Muscle layer of duodenum (tissue), 2 donors: ENCODE measurements around the gene TSPAN5.
"Not testable (repeated sequence)": the region's sequence is repeated elsewhere in the genome, so short reads cannot be mapped to it uniquely, and the experiment has no call there.

Experiments used
- H3K27ac ChIP-seq: one replicate; pipeline ENCODE4 v1.7.0; 2013; ENCODE audit warnings: mild to moderate bottlenecking, low read length
- H3K27me3 ChIP-seq: one replicate; pipeline ENCODE4 v1.7.0; 2013; ENCODE audit warnings: low read depth, mild to moderate bottlenecking, control low read depth, low read length
- H3K36me3 ChIP-seq, 2 donors: one replicate each; pipeline ENCODE4 v1.7.0; 2013; ENCODE audit warnings: low read length in 2 of 2, control low read depth in 1 of 2, mild to moderate bottlenecking in 1 of 2; ENCODE audit not compliant: insufficient read depth in 2 of 2, control insufficient read depth in 1 of 2
- H3K4me1 ChIP-seq, 2 donors: one replicate each; pipeline ENCODE4 v1.7.0; 2013; ENCODE audit warnings: low read length in 2 of 2, mild to moderate bottlenecking in 2 of 2, control low read depth in 1 of 2, moderate library complexity in 1 of 2; ENCODE audit not compliant: insufficient read depth in 2 of 2, control insufficient read depth in 1 of 2
- H3K4me3 ChIP-seq, 2 donors: one replicate each; pipeline ENCODE4 v1.7.0; 2013; ENCODE audit warnings: low read length in 2 of 2, low read depth in 1 of 2, mild to moderate bottlenecking in 1 of 2
- H3K9me3 ChIP-seq, 2 donors: one replicate each; pipeline ENCODE4 v1.7.0; 2013; ENCODE audit warnings: low read length in 2 of 2, control low read depth in 1 of 2, mild to moderate bottlenecking in 1 of 2; ENCODE audit not compliant: control insufficient read depth in 1 of 2
- donor health status: healthy.

The TSPAN5 gene

DNA sequence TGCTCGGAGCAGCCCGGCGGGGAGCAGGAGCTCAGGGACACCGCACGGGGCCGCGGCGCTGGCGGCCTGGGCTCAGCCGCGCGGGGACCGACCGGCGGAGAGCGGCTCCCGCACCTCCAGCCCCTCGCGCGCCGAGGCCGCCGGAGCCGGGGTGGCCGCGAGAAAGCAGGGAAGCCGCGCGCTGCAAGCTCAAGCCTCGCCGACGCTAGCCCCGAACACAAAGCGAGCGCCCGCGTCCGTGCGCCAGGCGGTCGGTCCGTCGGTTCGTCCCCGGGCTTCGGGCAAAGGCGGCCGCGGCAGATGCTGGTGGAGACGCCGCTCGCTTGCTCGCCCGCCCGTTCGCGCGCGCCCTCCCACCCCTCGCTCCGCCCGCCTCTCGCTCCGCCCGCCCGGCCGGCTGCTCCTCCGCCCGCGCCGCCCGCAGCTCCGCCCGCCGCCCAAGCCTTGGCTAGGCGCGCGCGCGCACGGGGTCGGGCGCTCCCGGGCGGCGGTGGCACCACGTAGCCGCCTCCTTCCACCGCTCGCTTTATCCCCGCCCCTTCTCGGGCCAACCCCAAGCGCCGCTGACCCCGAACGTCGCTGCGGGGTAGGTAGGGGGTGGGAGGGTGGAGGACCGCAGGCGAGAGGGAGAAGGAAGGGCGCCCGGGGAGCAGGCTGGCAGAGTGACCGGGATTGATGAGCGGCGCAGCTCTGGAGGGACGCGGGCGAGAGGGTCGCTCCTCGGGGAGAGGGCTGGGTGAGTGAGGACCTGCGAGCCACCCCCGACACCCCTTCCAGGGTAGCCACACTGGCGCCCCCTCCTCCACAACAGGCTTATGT, at the start of gene TSPAN5:
TSS of gene TSPAN5 (minus strand) at position 325 of the 819 bp plus-strand sequence.
- peak within 1 kb of the TSS; percentile 87 to 92 for H3K4me3 ChIP-seq
- H3K4me1 ChIP-seq = peaks cover 5 to 32% of the 10 kb centered on the region in 2 donors
- H3K27ac ChIP-seq = no peak within 1 kb of the TSS
- no peaks in the 10 kb centered on the region for H3K27me3 ChIP-seq
- H3K36me3 ChIP-seq = peaks cover 0 to 5% of the 10 kb centered on the region in 2 donors
- no peaks in the 10 kb centered on the region for H3K9me3 ChIP-seq

DNA sequence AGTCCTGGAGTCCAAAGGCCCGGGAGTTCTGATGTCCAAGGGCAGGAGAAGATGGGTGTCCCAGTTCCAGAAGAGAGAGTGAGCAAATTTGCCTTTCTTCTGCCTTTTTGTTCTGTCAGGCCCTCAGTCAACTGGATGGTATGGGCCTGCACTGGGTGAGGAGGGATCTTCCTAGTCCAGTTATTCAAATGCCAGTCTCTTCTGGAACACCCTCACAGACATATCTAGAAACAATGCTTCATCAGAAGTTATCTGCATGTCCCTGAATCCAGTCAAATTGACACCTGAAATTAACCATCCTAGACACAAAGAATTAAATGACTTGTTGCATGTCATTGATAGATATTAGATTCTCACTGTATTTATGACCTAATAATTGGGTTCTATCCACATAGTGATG, 48.5 kb upstream of the TSPAN5 start:
- no peaks in the 10 kb centered on the region for H3K27me3 ChIP-seq
- H3K4me1 ChIP-seq = no peaks in the 10 kb centered on the region
- H3K36me3 ChIP-seq = no peaks in the 10 kb centered on the region
- no peak overlapping the region for H3K4me3 ChIP-seq
- no peak overlapping the region for H3K27ac ChIP-seq
- H3K9me3 ChIP-seq = no peaks in the 10 kb centered on the region

DNA sequence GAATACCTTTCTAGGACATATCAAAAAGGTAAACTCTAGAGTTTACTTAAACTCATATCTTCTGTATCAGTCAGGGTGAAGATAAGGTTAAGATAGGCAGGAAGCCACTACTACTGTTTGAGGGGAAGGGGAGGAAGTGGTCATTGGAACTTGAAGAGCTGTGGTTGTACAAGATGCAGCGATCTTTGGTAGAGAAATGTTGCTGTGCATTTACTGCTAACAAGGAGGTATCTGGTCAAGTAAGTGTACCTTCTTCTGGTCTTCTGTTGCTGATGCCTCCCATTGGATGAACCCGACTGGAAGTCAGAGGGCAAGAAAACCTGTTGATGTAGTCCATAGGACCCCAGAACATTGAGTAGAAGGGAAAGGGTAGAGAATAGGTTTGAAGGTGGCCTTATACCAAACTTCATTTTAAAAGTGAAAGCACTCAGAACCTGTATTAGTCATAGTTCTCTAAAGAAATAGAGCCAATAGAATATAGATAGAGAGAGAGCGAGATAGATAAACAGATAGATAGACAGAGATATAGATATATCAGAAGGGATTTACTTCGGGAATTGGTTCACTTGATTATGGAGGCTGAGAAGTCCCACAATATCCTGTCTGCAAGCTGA, 47.9 kb upstream of the TSPAN5 start:
- Histone ChIP-seq H3K4me3 (no peak overlapping the region), H3K36me3 (no peaks in the 10 kb centered on the region), H3K4me1 (no peaks in the 10 kb centered on the region), H3K9me3 (no peaks in the 10 kb centered on the region), H3K27me3 (no peaks in the 10 kb centered on the region), H3K27ac (no peak overlapping the region)

DNA sequence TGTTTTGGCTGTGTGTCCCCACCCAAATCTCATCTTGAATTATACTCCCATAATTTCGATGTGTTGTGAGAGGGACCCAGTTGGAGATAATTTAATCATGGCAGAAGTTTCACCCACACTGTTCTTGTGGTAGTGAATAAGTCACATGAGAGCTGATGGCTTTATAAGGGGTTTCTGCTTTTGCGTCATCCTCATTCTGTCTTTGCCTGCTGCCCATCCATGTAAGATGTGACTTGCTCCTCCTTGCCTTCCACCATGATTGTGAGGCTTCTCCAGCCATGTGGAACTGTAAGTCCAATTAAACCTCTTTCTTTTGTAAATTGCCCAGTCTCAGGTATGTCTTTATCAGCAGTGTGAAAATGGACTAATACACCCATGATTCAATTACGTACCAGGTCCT, 47.2 kb upstream of the TSPAN5 start:
- H3K27ac ChIP-seq, H3K36me3 ChIP-seq, H3K9me3 ChIP-seq, H3K27me3 ChIP-seq, H3K4me3 ChIP-seq, H3K4me1 ChIP-seq: not testable (repeated sequence)

DNA sequence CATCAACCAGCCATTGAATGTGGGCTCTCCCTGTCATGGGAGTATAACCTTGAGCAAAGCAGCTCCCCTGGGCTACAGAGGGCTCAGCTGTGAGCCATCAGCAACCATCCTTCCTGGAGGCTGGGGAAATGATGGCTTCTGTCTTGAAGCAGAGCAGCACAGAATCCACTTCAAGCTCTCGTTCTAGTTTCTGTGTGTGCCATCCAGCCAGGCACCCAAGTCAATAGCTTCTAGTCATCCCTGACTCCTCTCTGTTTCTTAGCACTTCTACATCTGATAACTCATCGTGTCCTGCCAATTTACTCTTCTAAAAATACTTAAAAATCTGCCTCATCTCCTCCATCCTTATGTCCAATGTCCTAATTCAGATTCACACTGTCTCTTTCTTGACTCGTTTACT, 42.2 kb upstream of the TSPAN5 start:
- Histone ChIP-seq H3K27me3 (no peaks in the 10 kb centered on the region), H3K27ac (no peak overlapping the region), H3K9me3 (no peaks in the 10 kb centered on the region), H3K36me3 (no peaks in the 10 kb centered on the region), H3K4me3 (no peak overlapping the region), H3K4me1 (no peaks in the 10 kb centered on the region)

DNA sequence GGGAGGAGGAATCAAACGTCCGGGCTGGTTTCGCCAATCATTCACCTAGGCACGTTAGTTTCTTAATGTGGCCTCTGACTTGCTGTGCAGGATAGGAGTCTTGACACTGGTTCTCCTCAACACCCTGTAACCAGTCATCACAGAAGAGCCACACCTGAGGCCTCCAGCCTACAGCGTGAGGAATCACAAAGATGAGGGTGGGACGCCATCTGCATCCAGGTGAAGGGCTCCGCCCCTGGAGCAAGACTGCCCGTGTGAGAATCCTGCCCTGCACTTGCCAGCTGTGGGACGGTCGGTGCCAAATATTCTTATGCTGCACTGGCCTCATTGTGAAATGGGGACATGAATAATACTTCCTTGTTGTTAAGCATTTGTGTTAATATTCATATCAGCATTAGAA, 35.7 kb upstream of the TSPAN5 start:
- H3K4me3 ChIP-seq = no peak overlapping the region
- H3K4me1 ChIP-seq = no peaks in the 10 kb centered on the region
- no peaks in the 10 kb centered on the region for H3K27me3 ChIP-seq
- no peaks in the 10 kb centered on the region for H3K36me3 ChIP-seq
- H3K27ac ChIP-seq = no peak overlapping the region
- H3K9me3 ChIP-seq = no peaks in the 10 kb centered on the region

DNA sequence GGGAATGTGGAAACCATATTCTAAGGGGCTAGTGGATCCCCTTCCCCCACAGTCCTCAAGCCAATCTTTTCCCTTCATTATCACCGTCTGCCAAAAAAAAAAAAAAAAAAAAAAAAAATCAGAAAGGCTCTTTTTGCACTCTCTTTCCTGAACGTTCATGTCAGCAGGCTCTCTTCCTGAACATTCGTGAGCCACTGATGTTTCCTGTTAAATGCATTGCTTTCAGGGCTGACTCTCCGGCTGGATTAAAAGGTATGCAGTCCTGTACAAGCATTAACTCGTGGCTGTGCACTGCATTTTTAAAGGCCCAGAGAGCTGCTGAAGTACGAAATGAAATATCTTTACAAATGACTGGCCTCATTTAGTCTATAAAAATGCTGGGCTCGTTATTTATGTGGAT, 34.0 kb upstream of the TSPAN5 start:
- Histone ChIP-seq H3K27ac (no peak overlapping the region), H3K4me1 (no peaks in the 10 kb centered on the region), H3K36me3 (no peaks in the 10 kb centered on the region), H3K27me3 (no peaks in the 10 kb centered on the region), H3K9me3 (no peaks in the 10 kb centered on the region), H3K4me3 (no peak overlapping the region)

DNA sequence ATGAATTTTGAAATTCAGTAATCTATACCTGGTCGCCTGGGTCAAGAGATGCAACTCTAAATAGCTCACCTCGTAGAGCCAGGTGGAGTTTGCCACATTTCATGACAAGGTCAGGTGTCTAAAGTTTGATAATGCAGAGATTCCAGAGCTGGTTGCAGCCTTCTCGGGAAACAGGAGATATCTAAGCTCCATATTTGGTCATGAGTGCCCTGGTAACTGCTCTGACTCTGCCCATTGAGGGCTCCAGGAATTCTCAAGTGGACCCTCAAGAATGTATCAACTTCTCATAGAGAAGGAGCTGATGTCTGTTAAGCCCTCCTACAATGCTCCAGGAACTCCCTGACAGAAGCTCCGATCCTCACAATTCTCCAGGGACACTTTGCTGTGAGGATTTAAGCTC, 33.2 kb upstream of the TSPAN5 start:
- H3K27ac ChIP-seq = no peak overlapping the region
- no peaks in the 10 kb centered on the region for H3K36me3 ChIP-seq
- H3K4me3 ChIP-seq = no peak overlapping the region
- H3K9me3 ChIP-seq = no peaks in the 10 kb centered on the region
- no peaks in the 10 kb centered on the region for H3K4me1 ChIP-seq
- no peaks in the 10 kb centered on the region for H3K27me3 ChIP-seq

DNA sequence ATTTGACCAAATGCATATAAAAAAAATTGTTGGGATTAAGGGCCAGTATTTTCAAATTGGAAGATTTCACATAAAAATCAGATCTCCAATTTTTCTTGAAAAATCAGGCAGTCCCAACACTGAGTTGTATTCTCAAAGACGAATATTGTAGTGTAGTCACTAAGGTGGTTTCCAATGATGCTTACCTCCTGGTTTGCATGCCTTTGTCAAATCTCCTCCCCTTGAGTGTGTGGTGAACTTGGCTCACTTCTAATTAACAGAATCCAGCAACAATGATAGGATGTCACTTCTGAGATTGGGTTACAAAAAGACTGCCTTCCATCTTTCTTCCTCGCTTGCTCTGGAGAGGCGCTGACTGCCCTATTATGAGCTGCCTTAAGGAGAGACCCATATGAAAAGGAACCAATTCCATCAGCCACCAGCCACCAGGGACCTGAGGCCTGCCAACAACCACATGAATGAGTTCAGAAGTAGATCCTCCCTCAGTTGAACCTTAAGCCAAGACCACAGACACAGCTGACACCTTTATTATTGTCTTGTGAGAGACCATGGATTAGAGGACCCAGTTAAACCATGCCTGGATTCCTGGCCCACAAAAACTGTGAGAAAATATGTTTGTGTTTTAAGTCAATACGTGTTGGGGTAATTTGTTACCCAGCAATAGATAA, 31.2 kb upstream of the TSPAN5 start:
- H3K4me3 ChIP-seq = no peak overlapping the region
- H3K36me3 ChIP-seq = no peaks in the 10 kb centered on the region
- no peaks in the 10 kb centered on the region for H3K4me1 ChIP-seq
- no peaks in the 10 kb centered on the region for H3K27me3 ChIP-seq
- no peaks in the 10 kb centered on the region for H3K9me3 ChIP-seq
- H3K27ac ChIP-seq = no peak overlapping the region

DNA sequence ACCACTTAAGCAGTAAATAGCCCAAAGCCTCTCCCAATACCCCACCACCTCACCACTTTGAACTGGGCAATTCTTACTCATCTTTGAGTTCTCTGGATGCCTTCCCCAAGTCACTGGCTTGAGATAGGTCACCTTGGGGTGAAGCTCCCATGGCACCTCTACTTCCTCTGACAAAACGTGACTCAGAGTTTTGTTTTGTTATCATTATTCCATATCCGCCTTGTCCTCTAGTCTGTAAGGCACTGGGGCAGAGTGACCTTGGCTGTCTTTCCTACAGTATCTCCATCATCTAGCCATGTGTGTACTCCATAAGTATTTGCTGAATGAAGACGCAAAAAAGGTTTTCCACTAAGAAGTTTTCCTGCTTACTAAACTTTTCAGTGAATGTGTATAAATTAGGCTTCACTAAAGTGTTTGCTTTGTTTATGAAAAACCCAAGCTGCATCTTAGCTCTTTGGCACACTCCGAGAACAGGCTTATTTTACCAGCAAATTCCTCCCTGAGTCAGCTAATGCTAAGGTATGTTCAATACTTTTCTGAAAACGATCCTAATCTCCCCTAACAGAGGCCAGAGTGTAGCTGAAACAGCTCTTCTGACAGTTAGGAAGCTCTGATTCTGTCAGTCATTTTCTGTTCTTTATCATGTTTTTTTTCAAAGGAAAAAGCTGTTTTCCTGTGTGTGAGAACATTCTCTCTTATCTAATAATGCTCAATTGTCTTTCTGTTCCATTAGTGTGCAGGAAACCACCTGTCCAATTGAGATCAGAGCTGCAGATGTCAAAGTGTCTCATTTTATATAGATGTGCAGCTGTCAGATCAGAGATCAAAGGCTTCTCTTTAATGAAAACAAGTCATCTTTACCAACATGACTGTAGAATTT, 30.2 kb upstream of the TSPAN5 start:
- H3K9me3 ChIP-seq = no peaks in the 10 kb centered on the region
- no peak overlapping the region for H3K4me3 ChIP-seq
- H3K27me3 ChIP-seq = no peaks in the 10 kb centered on the region
- H3K36me3 ChIP-seq = no peaks in the 10 kb centered on the region
- no peak overlapping the region for H3K27ac ChIP-seq
- H3K4me1 ChIP-seq = no peaks in the 10 kb centered on the region

DNA sequence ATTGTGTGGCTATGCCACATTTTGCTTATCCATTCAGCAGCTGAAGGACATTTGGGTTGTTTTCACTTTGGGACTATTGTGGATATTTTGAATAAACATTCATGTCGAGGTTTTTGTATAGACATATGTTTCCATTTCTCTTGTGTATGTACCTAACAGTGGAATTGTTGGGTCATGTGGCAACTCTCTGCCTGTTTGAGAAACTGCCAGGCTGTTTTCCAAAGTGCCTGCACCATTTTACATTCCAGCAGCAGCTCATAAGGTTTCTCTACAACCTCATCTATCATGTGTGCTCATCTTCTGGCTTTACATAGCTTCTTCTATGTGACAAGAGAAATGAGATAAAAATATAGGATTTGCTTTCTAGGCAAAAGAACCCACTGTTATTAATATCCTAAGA, 29.5 kb upstream of the TSPAN5 start:
- no peaks in the 10 kb centered on the region for H3K27me3 ChIP-seq
- H3K27ac ChIP-seq = no peak overlapping the region
- H3K4me1 ChIP-seq = no peaks in the 10 kb centered on the region
- H3K4me3 ChIP-seq = no peak overlapping the region
- H3K36me3 ChIP-seq = no peaks in the 10 kb centered on the region
- no peaks in the 10 kb centered on the region for H3K9me3 ChIP-seq
